Endothelial cell of umbilical vein (primary cell): ENCODE data around the gene SLC35B2. TPM values are rescaled to one million over a fixed set of nuclear protein-coding genes. Genes with fewer than 3 reads are reported as not detected.
A peak's percentile ranks its signal among the peaks of the same experiment; 100 is the strongest.

Source experiments
- BruUV-seq: library from RNA; stranded (reverse); fragments of 400-500 nt; replicated peaks from 2 replicates; lab custom pipeline; 2021; lab: Mats Ljungman, UMichigan
- CTCF ChIA-PET: fragments of 300-600, 350-600 bp; sonication (Branson Sonifier 250); formaldehyde crosslinking; loops from one replicate; lab custom pipeline; 2021; ENCODE audit warnings: antibody characterized with exemption, inconsistent platforms; lab: Charles Lee
- POLR2A ChIA-PET: fragments of 300-600, 350-600 bp; sonication (Branson Sonifier 250); formaldehyde crosslinking; loops from one replicate; lab custom pipeline; 2021; ENCODE audit warnings: antibody characterized with exemption, inconsistent platforms; lab: Charles Lee
- DNase-seq: peaks from one replicate; pipeline ENCODE4 v3.0.0-alpha.2; 2011; ENCODE audit warnings: low read depth, low spot score
- FAIRE-seq: peaks from 2 replicates; lab custom pipeline; 2011; peaks lifted over from hg19 to GRCh38; lab: Jason Lieb, UNC
- H2AFZ ChIP-seq: 2 replicates; pipeline ENCODE4 v1.6.0; 2012; ENCODE audit warnings: low read depth, low read length, control low read depth, inconsistent platforms
- H3K27ac ChIP-seq: 2 replicates; pipeline ENCODE4 v1.5.1; 2011; ENCODE audit warnings: low read depth, mild to moderate bottlenecking, control low read depth, low read length, moderate library complexity; ENCODE audit not compliant: insufficient read depth
- H3K27me3 ChIP-seq, 2 experiments: 2 replicates each; pipeline versions ENCODE4 v1.6.0 to v1.6.1; 2011; ENCODE audit warnings: low read length in 2 of 2, mixed read lengths in 1 of 2; ENCODE audit not compliant: control insufficient read depth in 2 of 2, insufficient read depth in 2 of 2
- H3K36me3 ChIP-seq, 2 experiments: 2 replicates in 1 of 2; 3 replicates in 1 of 2; pipeline ENCODE4 v1.5.1; 2011; ENCODE audit warnings: low read length in 2 of 2, mild to moderate bottlenecking in 1 of 2, moderate library complexity in 1 of 2; ENCODE audit not compliant: control insufficient read depth in 2 of 2, insufficient read depth in 2 of 2; ENCODE audit errors: extremely low read depth in 1 of 2
- H3K4me1 ChIP-seq: 3 replicates; pipeline ENCODE4 v1.5.1; 2011; ENCODE audit warnings: mild to moderate bottlenecking, low read length; ENCODE audit not compliant: control insufficient read depth, insufficient read depth; ENCODE audit errors: extremely low read depth
- H3K4me2 ChIP-seq: 2 replicates; pipeline ENCODE4 v1.6.1; 2011; ENCODE audit warnings: low read length, control low read depth, mixed read lengths; ENCODE audit not compliant: insufficient read depth
- H3K4me3 ChIP-seq, 3 experiments: fragments of 200-600 bp in 1 of 3; sonication (generic), shearing (Covaris generic) in 1 of 3; replicated peaks in 1 of 3; 2 replicates each; pipeline ENCODE4 v1.5.1; 2011 to 2016; ENCODE audit warnings: control low read depth in 3 of 3, low read length in 3 of 3, mild to moderate bottlenecking in 2 of 3, inconsistent platforms in 1 of 3, low read depth in 1 of 3, moderate library complexity in 1 of 3; ENCODE audit not compliant: insufficient read depth in 1 of 3
- H3K79me2 ChIP-seq: 2 replicates; pipeline ENCODE4 v1.6.0; 2012; ENCODE audit warnings: low read length, inconsistent platforms; ENCODE audit not compliant: control insufficient read depth, insufficient read depth
- H3K9ac ChIP-seq: replicated peaks from 2 replicates; pipeline ENCODE3; 2011; ENCODE audit warnings: low read length, control low read depth; ENCODE audit not compliant: insufficient read depth; ENCODE audit errors: extremely low read depth
- H3K9me1 ChIP-seq: replicated peaks from 3 replicates; pipeline ENCODE4 v1.6.0; 2011; ENCODE audit warnings: mild to moderate bottlenecking, low read length; ENCODE audit not compliant: control insufficient read depth, insufficient read depth; ENCODE audit errors: extremely low read depth
- H3K9me3 ChIP-seq: replicated peaks from 2 replicates; pipeline ENCODE4 v1.5.1; 2012; ENCODE audit warnings: low read length, inconsistent platforms; ENCODE audit not compliant: control insufficient read depth, insufficient read depth
- H4K20me1 ChIP-seq: replicated peaks from 2 replicates; pipeline ENCODE3; 2011; ENCODE audit warnings: mild to moderate bottlenecking, low read length; ENCODE audit not compliant: control insufficient read depth, insufficient read depth; ENCODE audit errors: extremely low read depth
- CTCF ChIP-seq, 2 donors: IDR thresholded peaks; 1 replicate in 1 of 2; 2 replicates in 1 of 2; pipeline ENCODE4 v1.5.1; 2011; ENCODE audit warnings: low read length in 2 of 2, mild to moderate bottlenecking in 2 of 2, moderate library complexity in 2 of 2, control low read depth in 1 of 2, inconsistent platforms in 1 of 2, low read depth in 1 of 2; ENCODE audit not compliant: insufficient read depth in 1 of 2; ENCODE audit errors: extremely low read depth in 1 of 2
- GATA2 ChIP-seq: IDR thresholded peaks from 2 replicates; pipeline ENCODE4 v1.7.0; 2011; ENCODE audit warnings: low read depth, mild to moderate bottlenecking, moderate library complexity, mixed read lengths, low read length; ENCODE audit not compliant: insufficient read length, insufficient read depth
- MYC ChIP-seq: IDR thresholded peaks from one replicate; pipeline ENCODE4 v1.6.1; 2011; ENCODE audit warnings: mild to moderate bottlenecking, low read depth, low read length
- POLR2AphosphoS5 ChIP-seq: IDR thresholded peaks from 2 replicates; pipeline ENCODE4 v1.6.1; 2012; ENCODE audit warnings: low read depth, mild to moderate bottlenecking, control low read depth, low read length, moderate library complexity; ENCODE audit not compliant: insufficient read depth
- dilution Hi-C: fragments of 300-500 bp; cut with MboI; formaldehyde crosslinking; loops from one replicate; pipeline ENCODE4 v1.15.0; 2019; ENCODE audit warnings: low sequenced_read_pairs; ENCODE audit not compliant: extremely low pct_ligation_motif_present
- intact Hi-C: fragments of 100-400 bp; cut with micrococcal nuclease; formaldehyde crosslinking; loops from one replicate; pipeline ENCODE4 v1.10.0; 2022
- polyA plus RNA-seq, 4 experiments: library from polyadenylated mRNA; depleted of rRNA in 3 of 4; stranded (reverse) in 3 of 4; unstranded in 1 of 4; fragments of >200 nt; gene quantifications; 2 replicates each; pipeline versions ENCODE4 v1.2.1 to v1.2.3, GENCODE V29; 2011 to 2012; ENCODE audit warnings: missing spikeins in 1 of 4
- total RNA-seq: library from RNA; stranded (reverse); gene quantifications from 2 replicates; pipeline ENCODE4 v1.2.3, GENCODE V29; 2021

SLC35B2 gene
- total and polyA plus RNA-seq, 2 donors (not counting 3 experiments of a cell fraction or from before 2014, with no cell fraction given) = 53.4 to 112 TPM

- no peaks in the 10 kb centered on the region for H4K20me1 ChIP-seq
- H3K9me1 ChIP-seq = no peaks in the 10 kb centered on the region
- H3K79me2 ChIP-seq = peaks cover 54% of the 10 kb centered on the region
- H3K4me1 ChIP-seq = peaks cover 61% of the 10 kb centered on the region
- no TSS peak for BruUV-seq
- no peaks in the 10 kb centered on the region for H3K27me3 ChIP-seq
- H3K27ac ChIP-seq = peak overlapping the region; percentile 97
- CTCF ChIA-PET = interaction anchor here (0.5 to 9.2 kb wide), 18 partner anchors 8 to 140 kb away, joined by 3 to 91 read pairs (median 5); partner anchors contain the start of genes HSP90AB1 and SPATS1
- DNase-seq (peak; percentile 95), FAIRE-seq (peak; percentile 96)
- TF ChIP-seq MYC = no peak
- TF ChIP-seq CTCF (IDR thresholded peaks at IDR 0.05; ENCODE audit: extremely low read depth in 1 of 2, insufficient read depth in 1 of 2, low read depth in 1 of 2, low read length in 2 of 2) = peak; percentile 89 to 98
- TF ChIP-seq GATA2 = peak; percentile 24
- TF ChIP-seq POLR2AphosphoS5 = peak; percentile 92
- H3K4me3 ChIP-seq = peak overlapping the region in 1 of 3 experiments; percentile 30
- no peak overlapping the region for H2AFZ ChIP-seq
- dilution Hi-C loops = no loop called here
- intact Hi-C loops = loop anchor here (1.0 to 2.0 kb wide), 5 partner anchors 13 to 49 kb away; partner anchors contain the start of gene SLC35B2
- no peaks in the 10 kb centered on the region for H3K9me3 ChIP-seq
- POLR2A ChIA-PET = interaction anchor here (0.6 to 5.3 kb wide), 5 partner anchors 9 to 48 kb away, joined by 3 to 34 read pairs (median 6); partner anchors contain the start of gene HSP90AB1
- H3K36me3 ChIP-seq = no peaks in the 10 kb centered on the region
- peak overlapping the region; percentile 72 for H3K9ac ChIP-seq
- H3K4me2 ChIP-seq = peak overlapping the region; percentile 78
Observed at GRCh38 chr6:44221291-44221960, 35.9 kb downstream of the SLC35B2 start.
